Body of pancreas (tissue), 4 donors: ENCODE data around the gene GRID2.

ENCODE experiments used
- CTCF ChIP-seq, 7 experiments: fragments of 450-650 bp in 4 of 7; fragments of 200-600 bp in 3 of 7; sonication (generic) in 3 of 7; IDR thresholded peaks; one replicate each; pipeline ENCODE4 v1.5.1; 2016 to 2019; ENCODE audit warnings: antibody characterized with exemption in 7 of 7
- POLR2A ChIP-seq, 3 donors: fragments of 450-650 bp; IDR thresholded peaks; one replicate each; pipeline ENCODE4 v1.6.1; 2016; ENCODE audit warnings: antibody characterized with exemption in 3 of 3, mild to moderate bottlenecking in 2 of 3

GRCh38 chr4:92830771-92831170 lies 527.0 kb downstream of the GRID2 start:
- TF ChIP-seq CTCF (IDR thresholded peaks at IDR 0.05) (no peak), POLR2A (IDR thresholded peaks at IDR 0.05) (no peak)
